GM21526 (cell line): Measurements from ENCODE around the gene BTNL2.
"Not testable (repeated sequence)": the region's sequence is repeated elsewhere in the genome, so short reads cannot be mapped to it uniquely, and the experiment has no call there.

Experiments used
- ATAC-seq: cut with Tn5 transposase; IDR thresholded peaks from one replicate; pipeline ENCODE4 v1.9.1; 2021; ENCODE audit warnings: moderate library complexity; ENCODE audit not compliant: unreplicated experiment, low FRiP score

The BTNL2 gene

DNA sequence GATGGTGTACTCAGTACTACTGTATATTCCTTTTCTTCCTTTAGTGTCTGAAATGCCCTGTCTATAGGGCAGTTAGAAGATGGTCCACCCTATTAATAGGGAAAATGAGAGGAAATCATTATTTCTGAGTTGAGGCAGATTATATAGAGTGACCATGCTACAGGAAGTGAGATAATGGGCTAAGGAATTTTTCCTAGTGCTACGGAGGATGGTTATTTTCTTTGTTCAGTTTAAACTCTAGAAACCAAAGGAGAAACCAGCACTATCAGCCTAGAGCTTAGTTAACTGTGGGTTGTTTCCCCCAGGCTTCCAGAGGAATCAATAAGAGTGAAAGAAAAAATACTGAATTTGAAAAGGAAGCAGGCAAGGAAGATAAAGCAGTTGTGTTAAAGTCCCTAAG, 35.8 kb downstream of the BTNL2 start:
- ATAC-seq: no peak

DNA sequence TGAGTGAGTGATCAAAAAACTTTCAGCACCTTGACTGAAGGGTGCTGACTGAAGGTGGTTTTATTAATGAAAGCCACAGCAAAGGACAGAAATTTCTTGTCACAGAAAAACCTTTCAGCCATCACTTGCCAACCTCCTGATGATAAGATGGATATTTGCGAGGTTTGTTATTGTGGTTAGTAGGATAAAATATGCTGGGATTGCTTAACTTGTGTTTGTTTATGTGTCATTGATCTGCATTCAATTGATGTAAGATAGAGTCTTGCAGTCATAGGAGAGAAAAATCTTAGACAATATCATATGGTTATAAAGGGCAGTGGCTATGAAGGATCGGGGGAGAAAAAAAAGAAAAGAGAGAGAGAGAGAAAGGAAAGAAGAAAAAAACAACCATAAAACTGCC, 36.5 kb downstream of the BTNL2 start:
- no peak for ATAC-seq

DNA sequence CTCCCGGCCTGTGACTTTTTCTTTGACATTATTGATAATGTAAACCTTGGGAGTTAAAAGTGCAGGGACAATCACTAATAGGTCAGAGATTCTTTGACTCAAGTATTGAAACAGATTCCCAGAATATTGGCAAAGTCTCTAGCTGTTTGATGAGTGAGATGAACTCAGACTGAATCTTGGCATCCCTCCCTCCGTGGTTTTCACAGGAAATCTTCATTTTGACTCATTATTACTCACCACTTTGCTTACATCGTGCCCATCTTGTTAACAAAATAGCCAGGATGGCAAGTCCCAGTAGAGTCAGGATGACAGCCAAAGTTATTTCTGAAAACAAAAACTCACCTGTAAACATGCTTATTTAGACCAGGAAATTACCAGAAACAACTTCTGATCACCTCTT, 37.3 kb downstream of the BTNL2 start:
- no peak for ATAC-seq

DNA sequence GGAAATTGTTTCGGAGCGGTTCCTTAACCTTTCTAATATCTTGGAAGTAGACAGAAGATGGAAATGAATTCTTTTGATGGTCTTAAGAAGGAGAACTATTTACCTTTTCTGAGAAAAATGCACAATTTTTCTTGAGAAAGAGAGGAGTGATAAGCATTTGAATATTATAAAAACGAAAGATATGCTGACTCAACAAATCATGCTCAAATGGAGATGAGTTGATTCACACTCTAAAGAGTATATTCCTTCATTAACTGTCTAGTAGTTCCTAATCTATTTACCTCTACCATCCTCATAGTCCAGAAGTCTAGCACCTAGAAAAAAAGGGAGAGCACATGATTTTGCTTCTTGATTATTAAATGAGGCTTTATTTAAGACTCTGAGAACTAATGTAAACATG, 39.3 kb downstream of the BTNL2 start:
- ATAC-seq: no peak

DNA sequence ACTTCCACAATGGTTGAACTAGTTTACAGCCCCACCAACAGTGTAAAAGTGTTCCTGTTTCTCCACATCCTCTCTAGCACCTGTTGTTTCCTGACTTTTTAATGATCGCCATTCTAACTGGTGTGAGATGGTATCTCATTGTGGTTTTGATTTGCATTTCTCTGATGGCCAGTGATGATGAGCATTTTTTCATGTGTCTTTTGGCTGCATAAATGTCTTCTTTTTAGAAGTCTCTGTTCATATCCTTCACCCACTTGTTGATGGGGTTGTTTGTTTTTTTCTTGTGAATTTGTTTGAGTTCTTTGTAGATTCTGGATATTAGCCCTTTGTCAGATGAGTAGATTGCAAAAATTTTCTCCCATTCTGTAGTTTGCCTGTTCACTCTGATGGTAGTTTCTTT, 47.8 kb downstream of the BTNL2 start:
- ATAC-seq: not testable (repeated sequence)

DNA sequence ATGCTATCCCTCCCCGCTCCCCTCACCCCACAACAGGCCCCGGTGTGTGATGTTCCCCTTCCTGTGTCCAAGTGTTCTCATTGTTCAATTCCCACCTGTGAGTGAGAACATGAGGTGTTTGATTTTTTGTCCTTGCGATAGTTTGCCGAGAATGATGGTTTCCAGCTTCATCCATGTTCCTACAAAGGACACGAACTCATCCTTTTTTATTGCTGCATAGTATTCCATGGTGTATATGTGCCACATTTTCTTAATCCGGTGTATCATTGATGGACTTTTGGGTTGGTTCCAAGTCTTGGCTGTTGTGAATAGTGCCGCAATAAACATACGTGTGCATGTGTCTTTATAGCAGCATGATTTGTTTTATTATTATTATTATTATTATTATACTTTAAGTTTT, 48.4 kb downstream of the BTNL2 start:
- ATAC-seq: not testable (repeated sequence)

DNA sequence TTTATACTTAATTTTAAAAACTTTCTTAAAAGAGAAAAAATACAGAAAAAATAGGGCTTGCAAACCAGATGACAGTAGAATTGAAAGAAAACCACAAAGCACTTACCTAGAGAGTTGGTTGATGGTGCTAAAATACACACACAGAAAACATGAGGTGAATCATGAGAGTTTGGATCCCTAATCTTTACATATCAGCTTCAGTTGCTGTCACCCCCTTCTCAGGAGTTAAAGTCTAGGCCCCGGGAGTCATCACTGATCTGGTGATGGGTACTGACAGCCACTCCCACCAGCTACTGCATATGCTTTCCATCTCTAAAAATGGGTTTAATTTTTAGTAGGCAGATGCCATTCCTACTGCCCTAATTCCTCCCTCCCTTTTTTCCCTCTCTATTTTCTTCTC, 52.0 kb downstream of the BTNL2 start:
- ATAC-seq: no peak

DNA sequence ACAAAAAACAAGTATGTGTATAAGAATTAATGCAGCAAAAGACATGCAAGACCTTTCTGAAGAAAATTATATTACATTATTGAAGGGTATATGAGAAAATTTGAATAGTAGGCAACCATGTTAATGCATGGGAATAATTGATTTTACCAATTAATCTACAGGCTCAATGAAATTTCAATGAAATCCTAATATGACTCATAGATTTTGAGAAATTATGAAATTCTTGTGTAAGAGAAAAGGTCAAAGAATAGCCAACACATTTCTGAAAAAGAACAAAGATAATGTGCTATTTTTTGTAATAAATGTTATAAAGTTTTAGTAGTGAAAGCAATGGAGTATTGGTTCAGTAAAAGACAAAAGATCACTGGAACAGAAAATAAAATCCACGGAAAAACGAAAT, 53.6 kb downstream of the BTNL2 start:
- no peak for ATAC-seq
